Measurements from ENCODE around the gene BYSL.

The BYSL gene

GRCh38 chr6:41895300-41896233, 25.7 kb upstream of the BYSL start, which contains the start of gene USP49:
Gene USP49, minus strand, starts transcription at chr6:41895375. Its CDS starts 88,392 bp downstream, at chr6:41806983.
- TF ChIP-seq CTCF (IDR thresholded peaks at IDR 0.05; ENCODE audit: low read depth, low read length), result no peak
- DNase-seq (ENCODE audit: extremely low read depth, low read depth), result peak; percentile 44

GRCh38 chr6:41896281-41896680, 25.0 kb upstream of the BYSL start:
- no peak for TF ChIP-seq CTCF (IDR thresholded peaks at IDR 0.05; ENCODE audit: low read depth, low read length)
- DNase-seq (ENCODE audit: extremely low read depth, low read depth), result no peak

- no peak for TF ChIP-seq CTCF (IDR thresholded peaks at IDR 0.05; ENCODE audit: low read depth, low read length)
- no peak for DNase-seq (ENCODE audit: extremely low read depth, low read depth)
These were observed 20.4 kb upstream of the BYSL start for GRCh38 chr6:41900861-41901260.

- no peak for DNase-seq (ENCODE audit: extremely low read depth, low read depth)
These were observed 19.3 kb upstream of the BYSL start for GRCh38 chr6:41901882-41902519.

GRCh38 chr6:41909727-41910126, 11.6 kb upstream of the BYSL start:
- no peak for TF ChIP-seq CTCF (IDR thresholded peaks at IDR 0.05; ENCODE audit: low read depth, low read length)
- DNase-seq (ENCODE audit: extremely low read depth, low read depth), result no peak

More at GRCh38 chr6:41901882-41902519, 19.3 kb upstream of the BYSL start:
- TF ChIP-seq CTCF (IDR thresholded peaks at IDR 0.05; ENCODE audit: low read depth, low read length), result peak; percentile 15

- no peak for TF ChIP-seq CTCF (IDR thresholded peaks at IDR 0.05; ENCODE audit: low read depth, low read length)
- no peak for DNase-seq (ENCODE audit: extremely low read depth, low read depth)
These were observed 7.0 kb upstream of the BYSL start for GRCh38 chr6:41914343-41914742.
